Left renal cortex interstitium (tissue), 4 donors: ENCODE measurements around the gene GOLGA3. TPM values are rescaled to one million over a fixed set of nuclear protein-coding genes. Genes with fewer than 3 reads are reported as not detected.
"Not testable (repeated sequence)": the region's sequence is repeated elsewhere in the genome, so short reads cannot be mapped to it uniquely, and the experiment has no call there.

Experiments
- DNase-seq, 4 donors: peaks; one replicate each; pipeline ENCODE4 v3.0.0-alpha.2; 2013; ENCODE audit warnings: low read depth in 4 of 4, low spot score in 2 of 4, missing footprints in 1 of 4
- polyA plus RNA-seq, 4 donors: library from polyadenylated mRNA; unstranded; fragments of 120-200 nt; gene quantifications; one replicate each; pipeline ENCODE4 v1.2.1, GENCODE V29; 2013; ENCODE audit not compliant: insufficient read length in 4 of 4

GOLGA3 gene
- polyA plus RNA-seq, 4 donors: 23.2 to 38.4 (median 31.0) TPM

DNA sequence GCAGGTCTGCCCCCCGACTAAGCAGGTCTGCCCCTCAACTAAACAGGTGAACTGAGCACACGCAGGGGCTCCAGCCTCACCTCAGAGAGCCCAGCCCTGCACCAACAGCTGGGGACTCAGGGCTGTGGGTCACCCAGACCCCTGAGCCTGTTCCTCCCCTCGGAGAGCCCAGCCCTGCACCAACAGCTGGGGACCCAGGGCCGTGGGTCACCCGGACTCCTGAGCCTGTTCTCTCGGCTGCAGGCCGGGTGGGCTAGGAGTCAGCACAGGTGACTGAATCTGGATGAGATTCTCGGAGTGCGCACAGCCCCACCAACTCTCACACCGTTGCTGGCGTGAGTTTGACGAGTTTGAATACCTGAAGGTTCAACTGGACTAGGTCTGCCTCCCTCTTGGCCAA is 46.7 kb downstream of the GOLGA3 start:
- no peak for DNase-seq

DNA sequence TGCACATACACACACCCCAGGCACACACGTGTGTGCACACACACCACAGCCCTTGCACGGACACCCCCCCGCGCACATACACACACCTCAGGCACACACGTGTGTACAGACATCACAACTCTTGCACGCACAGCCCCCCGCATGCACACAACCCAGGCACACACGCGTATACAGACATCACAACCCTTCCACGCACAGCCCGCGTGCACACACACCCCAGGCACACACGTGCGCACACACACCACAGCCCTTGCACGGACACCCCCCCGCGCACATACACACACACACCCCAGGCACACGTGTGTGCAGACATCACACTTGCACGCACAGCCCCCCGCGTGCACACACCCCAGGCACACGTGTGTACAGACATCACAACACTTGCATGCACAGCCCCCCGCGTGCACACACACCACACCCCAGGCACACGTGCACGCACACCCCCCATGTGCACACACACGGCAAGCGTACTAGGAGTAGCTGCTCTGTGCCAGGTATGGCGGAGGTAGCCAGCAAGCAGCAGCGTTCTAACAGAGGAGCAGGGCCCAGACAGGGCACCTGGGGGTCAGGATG is 48.8 kb downstream of the GOLGA3 start:
- DNase-seq: no peak

DNA sequence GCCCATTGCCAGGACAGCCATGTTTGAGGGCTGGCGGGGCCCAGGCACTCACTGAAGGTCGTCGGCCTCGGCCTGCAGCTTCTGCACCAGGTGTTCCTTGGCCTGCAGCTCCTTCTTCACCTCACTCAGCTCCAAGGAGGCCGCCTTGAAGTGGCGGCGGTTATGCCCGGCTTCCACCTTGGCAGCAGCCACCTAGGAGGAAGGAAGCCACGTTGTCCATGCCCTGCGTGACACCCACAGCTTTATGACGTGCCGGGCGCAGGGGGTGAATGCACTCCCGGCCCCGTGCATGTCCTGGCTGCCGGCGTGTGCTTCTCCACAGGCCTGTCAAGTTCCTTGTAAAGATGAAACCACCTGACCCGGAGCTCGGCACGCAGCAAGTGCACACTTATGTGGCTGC is 51.1 kb downstream of the GOLGA3 start:
- no peak for DNase-seq

DNA sequence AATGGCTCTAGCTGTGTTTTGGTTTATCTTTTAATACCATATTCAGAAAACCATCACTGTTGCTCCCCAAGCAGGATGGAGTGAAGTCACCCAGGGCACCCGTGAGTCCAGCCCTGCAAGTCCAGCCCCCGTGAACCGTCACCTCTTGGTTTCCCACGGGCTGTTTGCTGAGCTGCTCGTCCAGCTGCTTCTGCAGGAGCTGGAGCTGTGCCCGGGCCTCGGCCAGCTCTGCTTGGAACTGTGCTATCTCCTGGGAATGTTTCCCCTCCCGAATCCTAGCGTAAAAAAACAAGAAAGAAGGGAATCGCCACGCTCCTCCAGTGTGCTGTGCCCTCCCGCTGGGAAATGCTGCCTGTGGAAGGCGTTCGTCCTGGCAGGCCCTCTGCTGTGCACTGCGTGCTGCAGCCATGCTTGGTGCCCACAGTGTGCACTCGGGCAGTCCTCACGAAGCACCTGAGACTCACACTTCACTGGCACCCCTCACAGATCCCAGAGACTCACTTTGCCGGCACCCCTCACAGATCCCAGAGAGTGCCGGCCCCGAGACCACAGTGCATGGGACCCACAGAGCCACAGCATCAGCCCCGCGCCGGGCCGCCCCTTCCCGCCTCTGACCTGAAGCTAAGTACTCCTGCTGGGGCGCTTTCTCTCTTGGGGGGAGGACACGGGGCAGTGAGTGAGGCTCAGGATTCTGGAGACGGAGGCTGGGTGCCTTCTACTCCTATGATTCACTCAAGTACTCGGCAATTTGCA is 51.7 kb downstream of the GOLGA3 start:
- no peak for DNase-seq

DNA sequence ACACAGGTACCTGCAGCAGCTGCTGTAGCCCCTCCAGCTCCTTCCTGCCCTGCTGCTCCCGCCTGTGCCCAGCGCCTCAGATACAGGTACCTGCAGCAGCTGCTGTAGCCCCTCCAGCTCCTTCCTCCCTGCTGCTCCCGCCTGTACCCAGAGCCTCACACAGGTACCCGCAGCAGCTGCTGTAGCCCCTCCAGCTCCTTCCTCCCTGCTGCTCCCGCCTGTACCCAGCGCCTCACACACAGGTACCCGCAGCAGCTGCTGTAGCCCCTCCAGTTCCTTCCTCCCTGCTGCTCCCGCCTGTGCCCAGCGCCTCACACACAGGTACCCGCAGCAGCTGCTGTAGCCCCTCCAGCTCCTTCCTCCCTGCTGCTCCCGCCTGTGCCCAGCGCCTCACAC is 52.4 kb downstream of the GOLGA3 start:
- not testable (repeated sequence) for DNase-seq

DNA sequence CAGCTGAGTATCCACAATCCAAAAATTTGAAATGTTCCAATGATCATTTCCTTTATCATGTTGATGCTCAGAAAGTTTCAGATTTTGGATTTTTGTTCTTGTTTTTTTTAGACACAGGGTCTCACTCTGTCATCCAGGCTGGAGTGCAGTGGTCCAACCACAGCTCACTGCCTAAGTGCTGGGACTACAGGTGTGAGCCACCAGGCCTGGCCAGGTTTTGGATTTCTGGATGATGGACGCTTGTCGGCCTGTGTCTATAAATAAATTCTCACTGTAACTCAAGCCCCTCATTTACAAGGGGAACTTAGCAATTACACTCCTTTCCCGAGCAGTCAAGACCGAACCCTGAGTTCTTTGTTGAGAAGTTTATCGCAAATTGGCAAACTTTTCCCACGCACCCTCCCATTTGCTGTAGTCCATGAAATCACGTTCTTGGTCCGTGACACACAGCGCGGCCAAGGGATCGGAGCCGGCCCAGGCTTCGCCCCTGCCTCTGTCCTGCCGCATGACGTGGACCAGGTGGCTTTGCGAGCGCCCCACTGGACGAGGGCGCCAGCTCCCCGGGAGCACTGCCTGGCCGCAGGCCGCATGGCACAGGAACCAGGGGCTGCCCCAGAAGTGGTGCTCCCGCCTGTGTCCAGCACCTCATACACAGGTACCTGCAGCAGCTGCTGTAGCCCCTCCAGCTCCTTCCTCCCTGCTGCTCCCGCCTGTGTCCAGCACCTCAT is 53.0 kb downstream of the GOLGA3 start:
- no peak for DNase-seq

DNA sequence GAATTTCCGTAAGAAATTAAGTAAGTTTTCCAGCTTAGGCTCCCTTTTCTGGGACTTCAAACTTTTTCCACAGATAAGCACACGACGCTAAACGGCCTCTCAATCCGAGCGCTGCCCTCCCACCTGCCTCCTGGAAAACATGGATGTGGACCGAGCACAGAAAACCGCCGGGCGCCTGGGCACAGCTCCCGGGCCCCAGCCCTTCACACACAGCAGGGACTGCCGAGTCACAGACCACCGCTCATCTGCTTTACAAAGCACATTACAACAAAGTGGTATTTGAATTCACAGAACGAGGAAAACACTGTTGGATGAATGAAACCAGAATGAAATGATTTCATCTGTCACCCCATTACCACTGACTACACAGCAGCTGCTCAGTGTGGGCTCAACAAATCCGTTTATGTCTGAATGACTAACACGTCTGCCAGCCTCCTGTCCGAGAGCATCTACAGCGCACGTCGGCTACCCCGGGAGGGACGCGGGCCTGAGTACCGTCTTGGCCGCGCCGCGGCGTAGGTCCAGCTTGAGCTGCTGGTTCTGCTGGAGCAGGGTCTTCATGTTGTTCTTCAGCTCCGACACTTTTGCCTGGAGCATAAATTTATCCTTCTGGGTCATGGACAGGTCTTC is 53.9 kb downstream of the GOLGA3 start:
- no peak for DNase-seq

DNA sequence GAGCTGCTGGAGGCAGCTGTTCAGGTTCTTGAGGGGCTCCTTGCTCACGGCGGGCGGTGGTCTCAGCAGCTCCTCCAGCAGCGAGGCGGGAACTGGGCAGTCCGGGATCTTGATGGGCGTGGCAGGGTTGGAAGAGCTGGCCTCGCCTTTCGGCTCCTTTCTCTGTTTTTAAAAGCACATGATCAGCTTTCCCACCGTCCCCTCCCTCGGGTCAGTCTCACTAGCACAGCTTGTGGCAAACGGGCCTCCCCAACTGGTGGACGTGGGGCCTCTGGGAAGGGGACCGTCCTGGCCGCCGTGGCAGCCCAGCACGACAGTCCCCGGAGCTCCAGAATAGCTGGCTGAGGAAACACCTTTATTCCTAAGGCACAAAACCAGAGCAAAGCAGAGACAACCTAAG is 54.5 kb downstream of the GOLGA3 start:
- no peak for DNase-seq

DNA sequence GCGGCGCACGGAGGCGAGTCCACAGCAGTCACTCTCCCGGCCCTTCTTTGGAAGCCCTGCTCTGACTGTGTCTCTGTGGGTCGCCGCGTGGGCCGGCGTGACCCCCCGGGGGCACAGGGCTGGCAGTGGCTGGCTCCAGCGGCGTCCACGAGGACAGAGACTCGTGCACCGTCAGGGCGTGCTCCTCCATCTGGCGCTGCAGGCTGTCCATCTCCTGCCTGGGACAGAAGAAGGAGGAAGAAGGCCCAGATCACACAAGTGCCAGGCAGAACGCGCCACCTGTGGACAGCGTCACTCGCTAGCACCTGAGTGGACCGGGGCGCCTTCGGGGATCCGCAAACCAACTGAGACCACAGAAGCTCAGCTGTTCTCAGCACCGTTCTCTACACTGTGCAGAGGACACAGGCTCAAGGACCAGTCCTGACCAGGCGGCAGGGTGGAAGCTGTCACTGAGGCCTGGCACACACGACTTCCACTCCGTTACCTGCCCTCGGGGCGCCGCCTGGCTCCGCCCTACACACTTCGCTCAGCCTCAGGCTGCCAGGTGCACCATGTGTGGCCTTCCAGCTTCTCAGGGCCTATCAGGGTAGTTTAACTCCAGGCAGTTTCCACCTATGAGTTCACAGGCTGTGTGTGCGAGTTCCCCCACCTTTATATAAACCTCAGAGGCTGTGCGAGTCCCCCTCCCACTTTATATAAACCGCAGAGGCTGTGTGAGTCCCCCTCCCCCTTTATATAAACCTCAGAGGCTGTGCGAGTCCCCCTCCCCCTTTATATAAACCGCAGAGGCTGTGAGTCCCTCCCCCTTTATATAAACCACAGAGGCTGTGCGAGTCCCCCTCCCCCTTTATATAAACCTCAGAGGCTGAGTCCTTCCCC is 55.4 kb downstream of the GOLGA3 start:
- no peak for DNase-seq

DNA sequence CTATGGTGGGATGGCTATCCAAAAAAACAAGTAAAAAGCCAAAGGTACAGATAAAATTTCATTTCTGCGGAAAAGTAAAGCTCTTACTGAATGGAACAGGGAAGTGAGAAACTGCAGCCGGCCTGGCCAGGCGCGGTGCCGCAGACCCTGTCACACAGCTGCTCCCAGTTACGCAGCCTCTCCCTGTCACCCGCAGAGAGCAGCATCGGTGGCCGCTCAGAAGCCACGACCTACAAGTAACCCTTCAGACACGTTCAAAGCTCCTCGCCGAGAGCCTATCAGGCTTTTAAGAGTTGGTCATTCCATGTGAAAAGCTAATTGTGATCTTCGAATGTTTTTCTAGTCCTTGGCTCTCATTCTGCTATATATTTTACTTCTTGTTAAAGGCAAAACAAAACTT is 56.1 kb downstream of the GOLGA3 start:
- DNase-seq: peak in 2 of 4 donors; percentile 31 to 55

DNA sequence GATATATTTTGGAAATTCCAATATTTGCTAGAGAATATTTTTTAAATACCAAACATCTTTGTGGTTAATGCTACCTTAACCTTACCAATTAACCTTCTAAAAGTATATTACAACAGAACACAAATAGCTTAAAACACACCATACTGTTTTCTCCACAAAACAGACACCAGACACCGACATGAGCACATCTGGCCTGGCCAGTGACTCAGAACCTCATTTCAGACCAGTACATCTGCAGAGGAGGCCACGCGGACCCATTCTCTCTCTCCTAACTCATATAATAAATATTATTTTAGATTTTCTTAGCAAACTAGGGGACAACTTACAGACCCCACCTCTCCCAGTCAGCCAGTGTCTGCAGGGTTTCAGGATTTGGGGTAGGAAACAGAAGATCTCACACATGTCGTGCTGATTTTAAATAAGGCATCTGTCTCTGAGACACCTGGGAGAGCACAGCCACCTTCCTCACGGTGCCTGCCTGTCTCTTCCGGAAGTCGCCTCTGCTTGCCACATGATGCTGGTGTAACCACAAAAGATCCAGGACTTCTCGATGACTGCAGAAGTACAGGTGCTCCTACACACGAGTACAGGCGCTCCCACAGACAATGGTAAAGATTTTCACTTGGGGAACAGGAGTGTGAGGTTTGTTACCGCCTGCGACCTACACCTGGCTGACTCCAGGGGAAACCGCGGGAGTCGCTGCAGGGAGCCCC is 57.4 kb downstream of the GOLGA3 start:
- DNase-seq: no peak

DNA sequence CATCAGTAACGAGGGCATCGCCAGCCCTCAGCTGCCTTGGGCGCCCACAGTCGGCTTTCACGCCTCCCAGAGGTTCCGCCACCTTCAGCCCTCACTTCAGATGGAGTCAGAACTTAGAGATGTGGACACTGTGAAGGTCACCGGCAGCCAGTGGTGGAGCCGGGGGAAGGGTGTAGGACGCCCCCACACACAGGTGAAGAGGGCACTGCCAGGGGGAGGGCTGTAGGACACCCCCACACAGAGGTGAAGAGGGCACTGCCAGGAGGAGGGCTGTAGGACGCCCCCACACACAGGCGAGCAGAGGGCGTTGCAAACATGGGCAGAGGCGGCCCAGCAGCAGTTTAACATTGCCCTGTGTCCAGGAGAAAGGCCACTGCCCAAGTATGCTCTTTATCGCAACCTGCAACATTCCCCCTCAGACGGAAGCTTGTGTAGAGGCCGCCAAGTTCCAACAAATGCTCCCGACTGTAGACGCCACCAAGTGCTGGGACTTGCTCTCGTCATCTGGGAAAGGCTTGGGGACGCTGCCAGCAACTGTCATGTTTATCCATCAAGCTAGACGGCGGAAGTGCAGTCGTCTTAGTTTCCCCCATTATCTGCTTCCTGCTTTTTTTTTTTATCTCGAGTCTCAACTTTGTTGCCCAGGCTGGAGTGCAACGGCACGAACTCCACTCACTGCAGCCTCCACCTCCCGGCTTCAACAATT is 62.1 kb downstream of the GOLGA3 start:
- DNase-seq: no peak

DNA sequence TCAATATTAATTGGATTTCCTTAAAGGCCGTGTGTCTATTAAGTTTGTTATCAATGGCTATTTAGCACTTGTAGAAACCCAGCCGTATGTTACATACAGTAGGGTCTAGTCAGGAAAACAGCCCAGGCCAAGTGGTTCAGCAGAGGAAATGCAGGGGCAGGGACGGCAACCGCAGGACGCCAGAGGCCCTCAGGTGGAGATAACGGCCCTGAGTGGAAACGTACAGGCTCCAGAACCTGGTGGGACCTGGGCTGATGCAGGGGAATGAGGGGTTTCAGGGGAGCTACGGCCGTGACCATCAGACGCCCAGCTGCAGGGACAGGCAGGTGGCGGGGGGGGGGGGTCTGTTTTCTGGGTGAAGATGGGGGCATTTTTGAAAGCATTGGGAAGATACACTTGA is 63.3 kb downstream of the GOLGA3 start:
- no peak for DNase-seq

DNA sequence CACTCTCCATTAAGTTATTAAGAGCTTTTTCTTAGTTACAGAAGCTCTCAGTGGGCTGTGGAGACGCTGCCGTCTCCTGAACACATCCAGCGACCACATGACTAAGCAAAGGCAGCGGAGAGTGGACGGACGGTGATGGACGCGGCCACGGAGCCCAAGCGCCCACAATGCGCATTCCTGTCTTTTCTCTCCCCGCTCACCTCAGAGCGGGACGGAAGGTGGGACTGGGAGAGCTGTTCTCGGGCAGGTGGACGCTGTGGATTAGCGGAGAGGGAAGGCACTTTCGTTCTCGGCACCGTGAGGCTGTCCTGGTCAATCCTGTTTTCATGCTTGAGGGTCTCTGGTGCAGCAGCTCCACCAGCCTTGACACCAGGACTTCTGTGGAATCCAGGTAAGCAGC is 64.4 kb downstream of the GOLGA3 start:
- DNase-seq: no peak

DNA sequence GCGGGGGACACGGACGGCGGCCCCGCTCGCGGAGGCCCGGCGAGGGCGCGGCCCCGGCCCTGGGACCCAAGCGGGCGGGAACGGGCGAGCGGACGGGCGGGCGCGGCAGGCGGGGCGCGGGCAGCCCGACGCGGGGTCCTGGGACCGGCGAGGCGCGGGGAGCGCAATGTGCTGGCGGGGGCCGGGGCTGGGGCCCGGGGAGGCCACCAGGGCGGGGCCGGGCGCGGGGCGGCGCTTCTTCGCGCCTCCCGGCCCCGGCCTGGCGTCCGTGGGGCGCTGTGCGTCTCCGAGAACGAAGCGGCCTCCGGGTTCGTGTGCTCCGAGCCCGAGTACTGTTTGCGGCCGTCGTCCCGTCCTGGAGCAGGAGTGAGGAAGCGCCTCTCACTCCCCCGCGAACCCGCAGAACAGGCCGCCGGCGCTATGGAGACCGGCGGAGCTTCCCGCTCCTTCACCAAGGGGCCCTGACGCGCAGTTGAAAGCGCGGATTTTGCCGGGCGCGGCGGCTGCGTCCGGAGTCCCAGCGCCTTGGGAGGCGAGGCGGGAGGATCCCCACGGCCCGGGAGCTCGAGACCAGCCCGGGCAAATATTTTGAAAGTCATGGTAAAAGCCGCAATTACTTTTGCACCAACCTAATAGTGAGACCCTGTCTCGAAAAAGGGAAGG is 66.6 kb downstream of the GOLGA3 start:
- peak in 2 of 4 donors; percentile 71 to 82 for DNase-seq

DNA sequence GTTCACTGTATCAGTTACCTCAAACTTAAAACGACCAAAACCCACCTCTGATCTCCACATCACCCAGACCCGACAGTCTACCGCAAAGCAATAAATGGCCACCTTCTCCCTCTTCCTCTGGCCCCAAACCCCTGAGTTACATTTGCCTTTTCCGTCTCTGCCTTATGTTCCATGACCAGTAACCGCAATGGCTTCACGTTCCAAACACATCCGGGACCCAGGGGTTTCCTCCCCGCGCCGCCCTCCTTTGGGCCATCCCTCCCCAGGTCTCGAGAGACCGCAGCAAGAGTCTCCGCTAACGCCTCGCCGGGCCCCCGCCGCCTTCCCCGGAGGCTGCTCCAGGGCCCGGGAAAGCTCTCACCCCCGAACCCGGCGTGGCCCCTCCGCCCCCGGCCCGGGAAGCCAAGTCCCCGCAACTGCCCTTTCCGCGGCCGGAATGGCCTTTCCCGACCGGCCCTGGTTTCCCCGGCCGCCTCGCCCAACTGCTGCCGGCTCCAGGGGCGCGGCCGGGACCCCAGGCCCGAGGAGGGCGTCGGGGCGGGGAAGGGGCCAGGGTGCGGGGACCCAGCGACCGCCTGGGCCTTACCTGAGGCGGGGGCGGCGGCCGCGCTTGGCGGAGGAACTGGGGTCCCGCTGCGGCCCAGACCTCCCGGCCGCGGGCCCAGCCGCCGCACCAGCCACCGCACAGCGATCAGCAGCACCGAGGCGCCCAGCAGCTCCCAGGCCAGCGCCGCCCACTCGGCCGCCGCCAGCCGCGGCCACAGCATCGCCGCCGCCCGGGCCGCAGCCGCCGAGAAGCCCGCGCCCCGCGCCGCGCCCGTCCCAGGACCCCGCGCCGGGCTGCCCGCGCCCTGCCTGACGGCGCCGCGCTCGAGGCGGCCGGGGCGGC is 67.4 kb downstream of the GOLGA3 start, which contains the start of gene ANKLE2:
TSS of gene ANKLE2 (minus strand) at position 801 of the 889 bp plus-strand sequence. CDS start at position 767, 34 bp downstream.
- DNase-seq: no peak

DNA sequence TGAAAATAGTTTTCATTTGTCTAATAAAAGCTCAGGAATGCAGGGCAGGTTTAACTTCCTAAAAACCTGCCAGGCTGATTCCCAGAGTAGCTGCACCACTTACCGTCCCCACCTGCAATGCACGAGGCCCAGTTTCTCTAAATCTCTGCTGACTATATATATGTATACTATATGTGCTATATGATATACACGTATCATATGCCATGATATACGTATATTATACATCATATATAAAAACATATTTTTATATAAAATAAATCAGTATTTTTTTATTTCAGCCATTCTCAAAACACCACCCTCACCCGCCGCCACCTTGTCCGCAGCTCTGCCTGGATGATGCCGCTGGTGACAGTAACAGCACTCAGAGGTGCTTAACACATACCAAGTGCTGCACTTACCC is 69.3 kb downstream of the GOLGA3 start:
- DNase-seq: no peak
